Activated CD4-positive, alpha-beta T cell treated with anti-CD3 and anti-CD28 coated beads, Interleukin-2, amount 10 ng/mL, durations not matched to agents 24 days and 14 days (primary cell): ENCODE results near the gene MSX1. TPM values are rescaled to one million over a fixed set of nuclear protein-coding genes. Genes with fewer than 3 reads are reported as not detected.

Experiments
- DNase-seq: peaks from one replicate; pipeline ENCODE4 v3.0.0; 2022
- H3K27ac Mint-ChIP-seq: one replicate; pipeline ENCODE4 v1.8.0; 2022; ENCODE audit warnings: mild to moderate bottlenecking, mixed read lengths
- H3K27me3 Mint-ChIP-seq: one replicate; pipeline ENCODE4 v1.8.0; 2022; ENCODE audit warnings: mixed read lengths
- H3K36me3 Mint-ChIP-seq: one replicate; pipeline ENCODE4 v1.8.0; 2022; ENCODE audit warnings: low read depth, mild to moderate bottlenecking, mixed read lengths
- H3K4me1 Mint-ChIP-seq: one replicate; pipeline ENCODE4 v1.8.0; 2021; ENCODE audit warnings: mixed read lengths
- H3K4me3 Mint-ChIP-seq: one replicate; pipeline ENCODE4 v1.8.0; 2022; ENCODE audit warnings: mild to moderate bottlenecking, moderate library complexity, mixed read lengths
- H3K9me3 Mint-ChIP-seq: one replicate; pipeline ENCODE4 v1.8.0; 2021; ENCODE audit warnings: mixed read lengths
- intact Hi-C: fragments of 100-400 bp; cut with micrococcal nuclease; formaldehyde crosslinking; loops from one replicate; pipeline ENCODE4 v1.15.1; 2023
- total RNA-seq: library from RNA; stranded (reverse); gene quantifications from 2 replicates; pipeline ENCODE4 v1.2.3, GENCODE V29; 2022

MSX1 gene
- total RNA-seq, 1 donor from 2014 or later = not detected

GRCh38 chr4:4874254-4874653 lies 14.8 kb downstream of the MSX1 start:
- intact Hi-C loops = no loop called here
- no peak for DNase-seq
- H3K4me3 Mint-ChIP-seq = no peak overlapping the region
- H3K27ac Mint-ChIP-seq = no peak overlapping the region
- no peaks in the 10 kb centered on the region for H3K4me1 Mint-ChIP-seq
- H3K36me3 Mint-ChIP-seq = no peaks in the 10 kb centered on the region
- H3K27me3 Mint-ChIP-seq = peaks cover 49% of the 10 kb centered on the region
- no peaks in the 10 kb centered on the region for H3K9me3 Mint-ChIP-seq

DNA sequence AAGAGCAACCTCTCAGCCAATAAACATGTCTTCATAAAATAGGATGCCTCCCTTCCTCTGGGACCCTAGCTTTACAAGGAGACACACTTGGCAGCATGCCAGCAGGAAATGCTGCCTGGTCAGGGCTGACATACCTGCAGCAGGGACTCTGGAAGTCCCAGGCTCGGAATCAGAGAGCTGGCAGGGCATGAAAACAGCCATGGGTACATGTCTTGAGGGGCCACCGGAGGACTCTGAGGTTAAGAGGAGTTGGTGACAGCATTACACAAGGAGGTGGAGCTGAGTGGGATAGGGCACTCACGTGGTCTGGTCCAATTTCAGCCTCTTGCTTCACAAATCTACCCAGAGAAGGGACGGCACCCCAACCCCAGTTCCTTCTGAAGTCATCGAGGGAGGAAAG lies 15.7 kb downstream of the MSX1 start:
- Mint-ChIP-seq H3K27ac (no peak overlapping the region), H3K36me3 (no peaks in the 10 kb centered on the region), H3K4me1 (no peaks in the 10 kb centered on the region), H3K9me3 (no peaks in the 10 kb centered on the region), H3K4me3 (no peak overlapping the region), H3K27me3 (peaks cover 41% of the 10 kb centered on the region)
- no peak for DNase-seq
- intact Hi-C loops = no loop called here

- no peak for DNase-seq
- Mint-ChIP-seq H3K9me3 (no peaks in the 10 kb centered on the region), H3K4me3 (no peak overlapping the region), H3K4me1 (no peaks in the 10 kb centered on the region), H3K36me3 (no peaks in the 10 kb centered on the region), H3K27ac (no peak overlapping the region), H3K27me3 (peaks cover 37% of the 10 kb centered on the region)
- intact Hi-C loops = no loop called here
These were observed 16.1 kb downstream of the MSX1 start for GRCh38 chr4:4875611-4876010.

- no peak for DNase-seq
These were observed 17.6 kb downstream of the MSX1 start for GRCh38 chr4:4876945-4877661.

GRCh38 chr4:4880492-4880891 lies 21.0 kb downstream of the MSX1 start:
- no peaks in the 10 kb centered on the region for H3K9me3 Mint-ChIP-seq
- no peaks in the 10 kb centered on the region for H3K4me1 Mint-ChIP-seq
- no peak overlapping the region for H3K27ac Mint-ChIP-seq
- peaks cover 9% of the 10 kb centered on the region for H3K27me3 Mint-ChIP-seq
- intact Hi-C loops = no loop called here
- no peak for DNase-seq
- no peaks in the 10 kb centered on the region for H3K36me3 Mint-ChIP-seq
- no peak overlapping the region for H3K4me3 Mint-ChIP-seq

More at GRCh38 chr4:4876945-4877661, 17.6 kb downstream of the MSX1 start:
- Mint-ChIP-seq H3K4me3 (no peak overlapping the region), H3K4me1 (no peaks in the 10 kb centered on the region), H3K27ac (no peak overlapping the region), H3K36me3 (no peaks in the 10 kb centered on the region), H3K9me3 (no peaks in the 10 kb centered on the region), H3K27me3 (peaks cover 27% of the 10 kb centered on the region)
- intact Hi-C loops = no loop called here

DNA sequence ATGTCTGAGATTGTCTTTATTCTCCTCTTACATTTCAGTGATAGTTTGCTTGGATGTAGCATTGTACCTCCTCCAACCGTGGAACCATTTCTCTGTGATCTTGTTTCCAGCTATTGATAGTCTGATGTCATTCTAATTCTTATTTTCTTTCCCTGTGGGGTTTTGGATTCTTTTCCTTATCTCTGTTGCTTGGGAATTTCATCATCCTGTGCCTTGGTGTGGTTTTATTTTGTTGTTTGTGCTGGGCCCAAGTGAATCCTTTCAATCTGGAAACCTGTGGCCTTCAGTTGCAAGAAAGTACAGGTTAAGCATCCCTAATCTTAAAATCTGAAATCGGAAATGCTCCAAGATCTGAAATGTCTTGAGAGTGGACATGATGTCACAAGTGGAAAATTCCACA lies 22.0 kb downstream of the MSX1 start:
- no peaks in the 10 kb centered on the region for H3K36me3 Mint-ChIP-seq
- peaks cover 6% of the 10 kb centered on the region for H3K27me3 Mint-ChIP-seq
- no peaks in the 10 kb centered on the region for H3K9me3 Mint-ChIP-seq
- no peak overlapping the region for H3K4me3 Mint-ChIP-seq
- no peak for DNase-seq
- H3K4me1 Mint-ChIP-seq = no peaks in the 10 kb centered on the region
- H3K27ac Mint-ChIP-seq = no peak overlapping the region
- intact Hi-C loops = no loop called here

DNA sequence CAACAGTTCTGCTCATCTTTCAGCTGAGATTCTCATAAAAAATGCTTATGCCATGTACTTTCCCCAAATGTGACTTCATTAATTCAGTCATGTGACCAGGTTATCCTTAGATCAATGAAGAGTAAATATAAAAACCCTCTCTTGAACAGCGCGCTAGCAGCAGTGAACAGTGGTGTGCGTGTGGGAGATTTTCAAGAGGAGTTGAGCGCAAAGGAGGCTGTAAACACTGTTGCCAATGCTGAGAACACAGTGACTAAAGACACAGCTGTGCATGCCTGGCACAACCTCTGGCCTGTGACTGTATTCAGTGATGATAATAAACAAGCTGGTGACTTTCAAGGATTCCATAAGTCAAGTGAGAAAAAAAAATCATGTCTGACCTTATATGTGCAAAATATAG lies 25.1 kb downstream of the MSX1 start:
- intact Hi-C loops = no loop called here
- DNase-seq = no peak
- H3K36me3 Mint-ChIP-seq = no peaks in the 10 kb centered on the region
- no peaks in the 10 kb centered on the region for H3K9me3 Mint-ChIP-seq
- no peak overlapping the region for H3K4me3 Mint-ChIP-seq
- H3K27me3 Mint-ChIP-seq = peaks cover 6% of the 10 kb centered on the region
- no peak overlapping the region for H3K27ac Mint-ChIP-seq
- no peaks in the 10 kb centered on the region for H3K4me1 Mint-ChIP-seq

DNA sequence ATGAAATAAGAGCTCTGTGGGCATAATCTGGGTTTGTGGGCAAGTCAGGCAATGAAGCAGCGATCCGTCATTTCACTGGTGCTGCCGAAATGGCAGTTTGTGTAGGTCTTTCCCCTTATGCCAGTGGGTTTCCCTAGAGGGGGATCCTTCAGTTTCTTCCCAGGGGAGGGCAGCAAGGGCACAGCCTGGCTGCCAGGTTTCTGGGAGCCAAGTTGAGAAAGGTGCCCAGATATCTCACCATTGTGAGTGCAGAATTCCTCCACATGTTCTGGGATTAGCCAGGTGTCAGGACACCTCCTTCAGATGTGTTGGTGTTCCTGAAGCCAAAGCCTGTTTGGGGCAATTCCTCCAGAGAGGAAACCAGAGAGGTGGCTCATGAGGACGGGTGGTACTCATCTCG lies 28.0 kb downstream of the MSX1 start:
- DNase-seq = no peak
- Mint-ChIP-seq H3K4me1 (no peaks in the 10 kb centered on the region), H3K36me3 (no peaks in the 10 kb centered on the region), H3K27me3 (peaks cover 3% of the 10 kb centered on the region), H3K4me3 (no peak overlapping the region), H3K9me3 (no peaks in the 10 kb centered on the region), H3K27ac (no peak overlapping the region)
- intact Hi-C loops = no loop called here

GRCh38 chr4:4888695-4889094 lies 29.2 kb downstream of the MSX1 start:
- H3K27me3 Mint-ChIP-seq = no peaks in the 10 kb centered on the region
- intact Hi-C loops = no loop called here
- DNase-seq = no peak
- H3K4me3 Mint-ChIP-seq = no peak overlapping the region
- no peaks in the 10 kb centered on the region for H3K9me3 Mint-ChIP-seq
- H3K4me1 Mint-ChIP-seq = no peaks in the 10 kb centered on the region
- no peaks in the 10 kb centered on the region for H3K36me3 Mint-ChIP-seq
- no peak overlapping the region for H3K27ac Mint-ChIP-seq

- DNase-seq = no peak
- H3K4me3 Mint-ChIP-seq = no peak overlapping the region
- intact Hi-C loops = no loop called here
- no peaks in the 10 kb centered on the region for H3K4me1 Mint-ChIP-seq
- no peaks in the 10 kb centered on the region for H3K27me3 Mint-ChIP-seq
- no peak overlapping the region for H3K27ac Mint-ChIP-seq
- no peaks in the 10 kb centered on the region for H3K36me3 Mint-ChIP-seq
- no peaks in the 10 kb centered on the region for H3K9me3 Mint-ChIP-seq
These were observed 30.3 kb downstream of the MSX1 start for GRCh38 chr4:4889781-4890180.

- no peaks in the 10 kb centered on the region for H3K27me3 Mint-ChIP-seq
- no peak overlapping the region for H3K27ac Mint-ChIP-seq
- intact Hi-C loops = no loop called here
- no peak overlapping the region for H3K4me3 Mint-ChIP-seq
- no peaks in the 10 kb centered on the region for H3K9me3 Mint-ChIP-seq
- H3K36me3 Mint-ChIP-seq = no peaks in the 10 kb centered on the region
- no peak for DNase-seq
- no peaks in the 10 kb centered on the region for H3K4me1 Mint-ChIP-seq
These were observed 31.2 kb downstream of the MSX1 start for GRCh38 chr4:4890574-4891255.

- Mint-ChIP-seq H3K27me3 (no peaks in the 10 kb centered on the region), H3K4me1 (no peaks in the 10 kb centered on the region), H3K9me3 (no peaks in the 10 kb centered on the region), H3K27ac (no peak overlapping the region), H3K36me3 (no peaks in the 10 kb centered on the region), H3K4me3 (no peak overlapping the region)
- intact Hi-C loops = no loop called here
- no peak for DNase-seq
These were observed 34.3 kb downstream of the MSX1 start for GRCh38 chr4:4893721-4894120.

DNA sequence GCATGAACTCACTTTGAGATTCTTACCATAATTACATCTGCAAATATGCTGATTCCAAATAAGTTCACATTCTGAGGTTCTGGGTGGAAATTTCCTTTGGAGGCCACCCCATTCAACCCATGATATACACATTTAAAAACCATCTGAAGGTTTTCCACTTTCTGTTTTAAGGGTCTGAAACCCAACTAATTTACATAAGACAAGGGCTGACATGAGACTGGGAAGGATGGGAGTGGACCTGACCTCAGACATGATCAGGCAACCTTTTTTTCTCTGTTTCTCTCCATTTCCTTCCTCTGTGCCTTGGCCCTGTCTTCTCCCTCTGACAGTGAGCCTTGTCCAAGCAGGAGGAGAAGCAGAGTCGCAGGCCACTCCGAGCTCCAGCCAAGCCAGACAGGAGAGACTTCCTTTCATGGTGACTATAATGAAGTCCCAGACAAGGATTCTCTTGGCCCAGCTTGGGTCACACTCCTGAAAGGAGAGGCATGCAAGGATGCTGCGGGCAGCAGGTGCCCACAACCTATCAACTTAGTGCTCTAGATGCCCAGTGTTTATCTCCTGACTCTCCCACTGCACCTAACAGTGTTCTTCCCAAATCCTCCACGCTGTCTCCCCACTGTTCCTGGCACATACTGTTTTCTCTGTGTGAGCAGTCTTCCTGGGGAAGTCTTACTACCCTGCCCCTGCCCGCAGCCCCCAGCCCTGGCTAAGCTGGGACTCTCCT lies 39.9 kb downstream of the MSX1 start:
- no peaks in the 10 kb centered on the region for H3K9me3 Mint-ChIP-seq
- no peak for DNase-seq
- H3K36me3 Mint-ChIP-seq = no peaks in the 10 kb centered on the region
- H3K4me1 Mint-ChIP-seq = no peaks in the 10 kb centered on the region
- H3K27ac Mint-ChIP-seq = no peak overlapping the region
- no peaks in the 10 kb centered on the region for H3K27me3 Mint-ChIP-seq
- H3K4me3 Mint-ChIP-seq = no peak overlapping the region
- intact Hi-C loops = no loop called here

GRCh38 chr4:4901877-4902276 lies 42.4 kb downstream of the MSX1 start:
- H3K27ac Mint-ChIP-seq = no peak overlapping the region
- no peak overlapping the region for H3K4me3 Mint-ChIP-seq
- no peaks in the 10 kb centered on the region for H3K27me3 Mint-ChIP-seq
- no peaks in the 10 kb centered on the region for H3K4me1 Mint-ChIP-seq
- H3K9me3 Mint-ChIP-seq = no peaks in the 10 kb centered on the region
- intact Hi-C loops = no loop called here
- no peaks in the 10 kb centered on the region for H3K36me3 Mint-ChIP-seq
- no peak for DNase-seq
